ENCODE data around the gene UNC5A. TPM values are rescaled to one million over a fixed set of nuclear protein-coding genes. Genes with fewer than 3 reads are reported as not detected.

The UNC5A gene
- total and polyA plus RNA-seq, 2 of the 8 experiments (the other 6 are each of a cell fraction or from before 2014, with no cell fraction given): 4.0 to 7.6 TPM

- POLR2A ChIA-PET (ENCODE audit: partially characterized antibody): interaction anchor here (1.3 kb wide), 1 partner anchor 277 kb away, joined by 3 read pairs; the partner anchor contains the start of gene RNF44
- TF ChIP-seq RAD21 (IDR thresholded peaks at IDR 0.05 in 1 of 2, conservative IDR thresholded peaks at IDR 0.05 in 1 of 2; ENCODE audit: low read depth in 2 of 2, low read length in 2 of 2): no peak
- no peak for TF ChIP-seq MAX (IDR thresholded peaks at IDR 0.05)
- TF ChIP-seq CEBPB (IDR thresholded peaks at IDR 0.05; ENCODE audit: low read depth, low read length): no peak
- no peak for TF ChIP-seq CBX5 (IDR thresholded peaks at IDR 0.05; ENCODE audit: low read depth, low read length)
- no peak for TF ChIP-seq HDAC2 (IDR thresholded peaks at IDR 0.05; ENCODE audit: borderline replicate concordance in 1 of 2, low read depth in 2 of 2, low read length in 2 of 2)
- no peak for TF ChIP-seq KDM4A (IDR thresholded peaks at IDR 0.05; ENCODE audit: low read depth, low read length, severe bottlenecking)
- TF ChIP-seq POU5F1 (IDR thresholded peaks at IDR 0.05; ENCODE audit: low read depth, low read length): no peak
- no peak for TF ChIP-seq CTCF (IDR thresholded peaks at IDR 0.05; ENCODE audit: control extremely low read depth in 1 of 3, insufficient read depth in 1 of 3, low read depth in 1 of 3, low read length in 3 of 3)
- no peak for TF ChIP-seq TAF1 (IDR thresholded peaks at IDR 0.05; ENCODE audit: low read depth, low read length)
Measured at GRCh38 chr5:176814836-176815438, 4.6 kb downstream of the UNC5A start.

More at GRCh38 chr5:176814836-176815438, 4.6 kb downstream of the UNC5A start:
- Histone ChIP-seq H3K27ac (ENCODE audit: low read depth, low read length) (no peak overlapping the region), H3K4ac (replicated peaks; ENCODE audit: insufficient read length, low read depth, low read length) (no peak overlapping the region), H2AFZ (ENCODE audit: low read length) (no peak overlapping the region), H3K4me1 (replicated peaks in 1 of 4; ENCODE audit: control insufficient read depth in 3 of 4, insufficient read depth in 4 of 4, low read length in 3 of 4) (peaks cover 4 to 52% (median 24%) of the 10 kb centered on the region in 4 experiments), H2BK15ac (ENCODE audit: low read length) (peak overlapping the region; percentile 95; the same call in 1 of the 2 replicates), H4K5ac (ENCODE audit: insufficient read length, low read depth, low read length) (no peak overlapping the region), H2BK20ac (ENCODE audit: low read length) (0 out of 2 replicates have a peak overlapping the region, but pooled peaks have one; percentile 72), H4K20me1 (replicated peaks in 1 of 2; ENCODE audit: control insufficient read depth in 1 of 2, insufficient read depth in 2 of 2, low read length in 2 of 2) (peaks cover 2 to 15% of the 10 kb centered on the region in 2 experiments), H3K56ac (replicated peaks; ENCODE audit: insufficient read length, low read depth, low read length) (no peak overlapping the region), H3K23ac (ENCODE audit: insufficient read length) (no peak overlapping the region), H3K23me2 (ENCODE audit: low read depth, low read length) (peaks cover 13% of the 10 kb centered on the region; the same call in 1 of the 2 replicates), H2AK5ac (ENCODE audit: low read depth, low read length) (no peak overlapping the region), H3K79me1 (ENCODE audit: low read depth, low read length) (no peaks in the 10 kb centered on the region; the same call in 1 of the 2 replicates), H2BK5ac (ENCODE audit: low read depth, low read length) (0 out of 2 replicates have a peak overlapping the region, but pooled peaks have one; percentile 2), H3K79me2 (ENCODE audit: control insufficient read depth in 1 of 2, insufficient read depth in 2 of 2, low read length in 2 of 2) (no peaks in the 10 kb centered on the region), H3K36me3 (ENCODE audit: control insufficient read depth in 2 of 4, insufficient read depth in 4 of 4, low read length in 3 of 4) (no peaks in the 10 kb centered on the region), H3K18ac (ENCODE audit: extremely low read depth, low read length) (no peak overlapping the region), H3K4me3 (ENCODE audit: extremely low read depth in 1 of 4, insufficient read depth in 2 of 4, low read depth in 3 of 4, low read length in 4 of 4) (no peak overlapping the region), H4K91ac (replicated peaks; ENCODE audit: insufficient read length, low read length) (no peak overlapping the region), H2BK12ac (ENCODE audit: low read depth, low read length) (peak overlapping the region; percentile 84; the same call in 1 of the 2 replicates), H3K9ac (replicated peaks in 1 of 4; ENCODE audit: extremely low read depth in 1 of 4, low read depth in 3 of 4, low read length in 3 of 4) (no peak overlapping the region), H3K14ac (ENCODE audit: insufficient read length) (no peak overlapping the region), H4K8ac (ENCODE audit: extremely low read depth, insufficient read depth, low read length) (peak overlapping the region; percentile 81), H3K27me3 (replicated peaks in 1 of 4; ENCODE audit: control insufficient read depth in 3 of 4, extremely low read depth in 1 of 4, insufficient read depth in 3 of 4, low read length in 3 of 4) (peaks cover 14 to 29% (median 25%) of the 10 kb centered on the region in 4 experiments), H3K9me3 (ENCODE audit: insufficient read depth in 2 of 2, low read depth in 1 of 2, low read length in 1 of 2) (no peaks in the 10 kb centered on the region), H3K4me2 (ENCODE audit: insufficient read depth in 1 of 2, low read depth in 2 of 2, low read length in 2 of 2) (no peak overlapping the region; a peak in 1 of 4 replicates), H2BK120ac (replicated peaks; ENCODE audit: low read depth, low read length) (no peak overlapping the region)
- CTCF ChIA-PET (ENCODE audit: partially characterized antibody): interaction anchor here (0.7 to 5.1 kb wide), 17 partner anchors 8 to 495 kb away, joined by 3 to 38 read pairs (median 4); no protein-coding TSS in a partner anchor
- DNase-seq (ENCODE audit: low read depth in 1 of 2, low spot score in 2 of 2) (no peak), FAIRE-seq (no peak)
- 84% methylated on average over 10 of the region's 10 CpGs; no CpG with 5 or more reads in 1 of the 2 experiments for WGBS, 2 experiments (ENCODE audit: extremely low coverage in 1 of 2, insufficient coverage in 1 of 2, insufficient read length in 1 of 2, insufficient replicate concordance in 2 of 2, low coverage in 1 of 2, low lambda C conversion rate in 2 of 2, missing lambda C conversion rate in 1 of 2)

All from H1 (cell line).